Astrocyte (in vitro differentiated cells and primary cell): ENCODE data around the gene AQP2.

Experiments used
- EZH2 ChIP-seq: IDR thresholded peaks from 2 replicates; pipeline ENCODE4 v1.6.1; 2012; ENCODE audit warnings: mild to moderate bottlenecking, low read length, inconsistent platforms; ENCODE audit not compliant: insufficient read depth
- TF ChIP-seq, protein P1 (sequence below): IDR thresholded peaks from 2 replicates; pipeline ENCODE4 v1.5.1; 2011; ENCODE audit warnings: low read depth, mild to moderate bottlenecking, inconsistent platforms, low read length, moderate library complexity; ENCODE audit not compliant: insufficient read depth

DNA sequence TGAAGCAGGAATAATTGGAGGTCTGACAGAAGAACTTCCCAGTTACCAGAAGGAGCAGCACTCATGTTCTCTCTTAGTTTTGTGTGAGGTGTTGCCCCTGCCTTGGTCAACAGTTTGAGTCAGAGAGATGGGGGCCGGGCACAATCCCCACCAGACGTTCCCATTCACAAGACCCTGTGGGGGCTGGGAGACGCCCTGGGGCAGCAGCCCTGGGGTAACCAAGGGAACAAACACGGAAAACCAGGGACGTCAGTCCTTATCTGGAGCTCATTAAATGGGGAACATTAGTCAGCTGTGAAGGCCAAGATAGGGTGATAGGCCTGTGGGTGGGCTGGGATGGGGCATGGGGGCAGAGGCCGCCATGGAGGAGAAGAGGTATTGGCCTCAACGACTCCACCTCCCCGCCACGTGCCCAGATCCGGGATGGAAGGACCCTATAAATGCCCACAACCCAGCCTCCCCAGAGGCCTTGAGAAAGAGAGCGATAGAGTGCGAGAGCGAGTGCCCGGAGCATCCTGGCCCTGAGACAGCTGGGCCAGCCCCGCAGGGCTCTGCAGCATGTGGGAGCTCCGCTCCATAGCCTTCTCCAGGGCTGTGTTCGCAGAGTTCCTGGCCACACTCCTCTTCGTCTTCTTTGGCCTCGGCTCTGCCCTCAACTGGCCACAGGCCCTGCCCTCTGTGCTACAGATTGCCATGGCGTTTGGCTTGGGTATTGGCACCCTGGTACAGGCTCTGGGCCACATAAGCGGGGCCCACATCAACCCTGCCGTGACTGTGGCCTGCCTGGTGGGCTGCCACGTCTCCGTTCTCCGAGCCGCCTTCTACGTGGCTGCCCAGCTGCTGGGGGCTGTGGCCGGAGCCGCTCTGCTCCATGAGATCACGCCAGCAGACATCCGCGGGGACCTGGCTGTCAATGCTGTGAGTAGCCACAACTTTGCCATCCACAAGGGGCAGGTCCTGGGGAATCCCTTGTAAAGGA, at the start of gene AQP2:
- TF ChIP-seq, protein P1, sequence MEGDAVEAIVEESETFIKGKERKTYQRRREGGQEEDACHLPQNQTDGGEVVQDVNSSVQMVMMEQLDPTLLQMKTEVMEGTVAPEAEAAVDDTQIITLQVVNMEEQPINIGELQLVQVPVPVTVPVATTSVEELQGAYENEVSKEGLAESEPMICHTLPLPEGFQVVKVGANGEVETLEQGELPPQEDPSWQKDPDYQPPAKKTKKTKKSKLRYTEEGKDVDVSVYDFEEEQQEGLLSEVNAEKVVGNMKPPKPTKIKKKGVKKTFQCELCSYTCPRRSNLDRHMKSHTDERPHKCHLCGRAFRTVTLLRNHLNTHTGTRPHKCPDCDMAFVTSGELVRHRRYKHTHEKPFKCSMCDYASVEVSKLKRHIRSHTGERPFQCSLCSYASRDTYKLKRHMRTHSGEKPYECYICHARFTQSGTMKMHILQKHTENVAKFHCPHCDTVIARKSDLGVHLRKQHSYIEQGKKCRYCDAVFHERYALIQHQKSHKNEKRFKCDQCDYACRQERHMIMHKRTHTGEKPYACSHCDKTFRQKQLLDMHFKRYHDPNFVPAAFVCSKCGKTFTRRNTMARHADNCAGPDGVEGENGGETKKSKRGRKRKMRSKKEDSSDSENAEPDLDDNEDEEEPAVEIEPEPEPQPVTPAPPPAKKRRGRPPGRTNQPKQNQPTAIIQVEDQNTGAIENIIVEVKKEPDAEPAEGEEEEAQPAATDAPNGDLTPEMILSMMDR, result no peak
- no peak for TF ChIP-seq EZH2
